CD4-positive, alpha-beta T cell treated with Interleukin-17A for 1 hour (primary cell): ENCODE results near the gene RETREG2.
A peak's percentile ranks its signal among the peaks of the same experiment; 100 is the strongest.
"Not testable (repeated sequence)": the region's sequence is repeated elsewhere in the genome, so short reads cannot be mapped to it uniquely, and the experiment has no call there.

Source experiments
- DNase-seq: peaks from one replicate; pipeline ENCODE4 v3.0.0-alpha.2; 2020

The RETREG2 gene

GRCh38 chr2:219198974-219199373 is 20.9 kb downstream of the RETREG2 start:
- DNase-seq = no peak

- DNase-seq = no peak
Measured at GRCh38 chr2:219199470-219200211, 21.6 kb downstream of the RETREG2 start.

GRCh38 chr2:219200502-219201326 is 22.6 kb downstream of the RETREG2 start:
- peak; percentile 63 for DNase-seq

GRCh38 chr2:219201331-219201730 is 23.3 kb downstream of the RETREG2 start:
- DNase-seq = not testable (repeated sequence)

GRCh38 chr2:219204425-219205164 is 26.5 kb downstream of the RETREG2 start:
- DNase-seq = no peak

- no peak for DNase-seq
Measured at GRCh38 chr2:219205165-219205538, 27.1 kb downstream of the RETREG2 start.

GRCh38 chr2:219205981-219206327 is 27.9 kb downstream of the RETREG2 start:
- DNase-seq = no peak

- DNase-seq = peak; percentile 94
Measured at GRCh38 chr2:219206328-219207133, 28.5 kb downstream of the RETREG2 start, which contains the start of gene ZFAND2B. TSS of gene ZFAND2B (plus strand) at chr2:219206782. CDS start at chr2:219206988, 206 bp downstream.

- no peak for DNase-seq
Measured at GRCh38 chr2:219207134-219207883, 29.2 kb downstream of the RETREG2 start.

- DNase-seq = no peak
Measured at GRCh38 chr2:219207884-219208740, 30.0 kb downstream of the RETREG2 start.

GRCh38 chr2:219209236-219210195 is 31.4 kb downstream of the RETREG2 start:
- no peak for DNase-seq

GRCh38 chr2:219210196-219210885 is 32.3 kb downstream of the RETREG2 start:
- DNase-seq = no peak

- DNase-seq = no peak
Measured at GRCh38 chr2:219210886-219211362, 32.8 kb downstream of the RETREG2 start.

GRCh38 chr2:219213026-219213415 is 34.9 kb downstream of the RETREG2 start:
- no peak for DNase-seq

GRCh38 chr2:219213486-219214071 is 35.5 kb downstream of the RETREG2 start:
- no peak for DNase-seq

- DNase-seq = no peak
Measured at GRCh38 chr2:219214141-219214540, 36.1 kb downstream of the RETREG2 start.

GRCh38 chr2:219214786-219215185 is 36.7 kb downstream of the RETREG2 start:
- no peak for DNase-seq

- DNase-seq = no peak
Measured at GRCh38 chr2:219215871-219216534, 37.9 kb downstream of the RETREG2 start.
